ENCODE data around the gene AGPAT3. TPM values are rescaled to one million over a fixed set of nuclear protein-coding genes. Genes with fewer than 3 reads are reported as not detected.

The AGPAT3 gene
- total RNA-seq, 1 donor from 2014 or later, result 50.5 TPM

- TF ChIP-seq CTCF (IDR thresholded peaks at IDR 0.05; ENCODE audit: unreplicated experiment), result no peak
- Mint-ChIP-seq H3K9me3 (ENCODE audit: low read depth) (peaks cover 6% of the 10 kb centered on the region), H3K36me3 (ENCODE audit: insufficient read depth) (peaks cover 5% of the 10 kb centered on the region), H3K4me3 (ENCODE audit: low read depth) (no peak overlapping the region), H3K27me3 (no peaks in the 10 kb centered on the region), H3K4me1 (ENCODE audit: low read depth) (peaks cover 6% of the 10 kb centered on the region), H3K27ac (no peak overlapping the region)
- DNase-seq (ENCODE audit: low spot score, unreplicated experiment), result no peak
Observed at GRCh38 chr21:43911935-43912487, 47.0 kb downstream of the AGPAT3 start.

GRCh38 chr21:43912500-43912899 is 47.5 kb downstream of the AGPAT3 start:
- Mint-ChIP-seq H3K4me1 (ENCODE audit: low read depth) (peaks cover 6% of the 10 kb centered on the region), H3K27me3 (no peaks in the 10 kb centered on the region), H3K9me3 (ENCODE audit: low read depth) (peaks cover 6% of the 10 kb centered on the region), H3K27ac (no peak overlapping the region), H3K36me3 (ENCODE audit: insufficient read depth) (peaks cover 5% of the 10 kb centered on the region), H3K4me3 (ENCODE audit: low read depth) (no peak overlapping the region)
- no peak for DNase-seq (ENCODE audit: low spot score, unreplicated experiment)
- no peak for TF ChIP-seq CTCF (IDR thresholded peaks at IDR 0.05; ENCODE audit: unreplicated experiment)

GRCh38 chr21:43912910-43913309 is 47.9 kb downstream of the AGPAT3 start:
- H3K4me1 Mint-ChIP-seq (ENCODE audit: low read depth), result peaks cover 6% of the 10 kb centered on the region
- no peaks in the 10 kb centered on the region for H3K27me3 Mint-ChIP-seq
- no peak overlapping the region for H3K27ac Mint-ChIP-seq

GRCh38 chr21:43913928-43914327 is 48.9 kb downstream of the AGPAT3 start:
- no peaks in the 10 kb centered on the region for H3K27me3 Mint-ChIP-seq

More at GRCh38 chr21:43912910-43913309, 47.9 kb downstream of the AGPAT3 start:
- no peak for TF ChIP-seq CTCF (IDR thresholded peaks at IDR 0.05; ENCODE audit: unreplicated experiment)
- Mint-ChIP-seq H3K36me3 (ENCODE audit: insufficient read depth) (peaks cover 5% of the 10 kb centered on the region), H3K9me3 (ENCODE audit: low read depth) (peaks cover 6% of the 10 kb centered on the region), H3K4me3 (ENCODE audit: low read depth) (no peak overlapping the region)
- DNase-seq (ENCODE audit: low spot score, unreplicated experiment), result no peak

GRCh38 chr21:43916076-43916475 is 51.1 kb downstream of the AGPAT3 start:
- Mint-ChIP-seq H3K27ac (no peak overlapping the region), H3K4me1 (ENCODE audit: low read depth) (peaks cover 10% of the 10 kb centered on the region), H3K4me3 (ENCODE audit: low read depth) (no peak overlapping the region), H3K36me3 (ENCODE audit: insufficient read depth) (peaks cover 6% of the 10 kb centered on the region), H3K9me3 (ENCODE audit: low read depth) (peaks cover 6% of the 10 kb centered on the region), H3K27me3 (no peaks in the 10 kb centered on the region)
- no peak for TF ChIP-seq CTCF (IDR thresholded peaks at IDR 0.05; ENCODE audit: unreplicated experiment)
- no peak for DNase-seq (ENCODE audit: low spot score, unreplicated experiment)

More at GRCh38 chr21:43913928-43914327, 48.9 kb downstream of the AGPAT3 start:
- H3K9me3 Mint-ChIP-seq (ENCODE audit: low read depth), result peaks cover 6% of the 10 kb centered on the region
- no peak overlapping the region for H3K27ac Mint-ChIP-seq
- peaks cover 6% of the 10 kb centered on the region for H3K4me1 Mint-ChIP-seq (ENCODE audit: low read depth)
- H3K36me3 Mint-ChIP-seq (ENCODE audit: insufficient read depth), result peaks cover 6% of the 10 kb centered on the region
- no peak for TF ChIP-seq CTCF (IDR thresholded peaks at IDR 0.05; ENCODE audit: unreplicated experiment)
- no peak for DNase-seq (ENCODE audit: low spot score, unreplicated experiment)
- H3K4me3 Mint-ChIP-seq (ENCODE audit: low read depth), result no peak overlapping the region
